ENCODE measurements around the gene EIF6.
"Not testable (repeated sequence)": the region's sequence is repeated elsewhere in the genome, so short reads cannot be mapped to it uniquely, and the experiment has no call there.

The EIF6 gene

GRCh38 chr20:35277531-35278395 lies 6.8 kb downstream of the EIF6 start, which contains the start of gene MMP24OS:
Gene MMP24OS (minus strand): TSS chr20:35278122. CDS start chr20:35277929, 193 bp downstream.
- no peak for DNase-seq

DNA sequence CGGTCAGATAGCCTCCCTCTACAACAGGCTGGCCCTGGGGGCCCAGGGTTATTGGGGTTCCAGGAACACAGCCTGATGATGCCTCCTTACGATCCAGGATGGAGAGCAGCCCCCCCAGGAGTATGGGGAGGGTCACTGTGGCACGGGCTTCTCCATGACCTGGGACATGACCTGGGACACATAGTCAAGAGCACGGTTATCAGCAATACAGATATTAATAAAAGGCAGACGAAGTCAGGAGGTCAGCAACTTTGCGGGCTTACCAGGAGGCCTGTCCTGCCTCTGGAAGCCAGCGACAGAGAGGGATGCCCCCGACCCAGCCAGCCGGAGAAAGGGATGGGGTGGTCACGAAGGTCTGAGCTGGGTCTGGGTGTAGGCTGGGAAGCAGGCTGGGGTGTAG lies 7.4 kb downstream of the EIF6 start:
- no peak for DNase-seq

DNA sequence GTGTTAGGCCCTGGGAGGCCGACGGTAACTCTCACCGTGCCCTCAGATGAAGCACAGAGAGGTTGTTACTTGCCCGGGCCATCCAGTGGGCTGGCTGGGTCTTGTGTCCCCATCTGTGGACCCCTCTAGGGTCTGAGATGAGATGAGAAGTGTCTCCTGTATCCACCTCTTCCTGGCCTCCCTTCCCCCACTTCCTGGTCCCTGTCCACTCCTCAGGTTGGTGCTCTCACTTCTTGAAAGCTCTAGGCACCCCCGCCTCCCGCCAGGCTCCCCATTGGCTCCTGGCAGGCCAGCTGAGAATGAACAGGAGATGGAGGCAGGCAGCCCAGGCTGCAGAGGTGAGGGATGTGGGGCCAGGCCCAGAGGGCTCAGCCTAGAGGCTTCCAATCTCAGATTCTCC lies 8.2 kb downstream of the EIF6 start:
- no peak for DNase-seq

DNA sequence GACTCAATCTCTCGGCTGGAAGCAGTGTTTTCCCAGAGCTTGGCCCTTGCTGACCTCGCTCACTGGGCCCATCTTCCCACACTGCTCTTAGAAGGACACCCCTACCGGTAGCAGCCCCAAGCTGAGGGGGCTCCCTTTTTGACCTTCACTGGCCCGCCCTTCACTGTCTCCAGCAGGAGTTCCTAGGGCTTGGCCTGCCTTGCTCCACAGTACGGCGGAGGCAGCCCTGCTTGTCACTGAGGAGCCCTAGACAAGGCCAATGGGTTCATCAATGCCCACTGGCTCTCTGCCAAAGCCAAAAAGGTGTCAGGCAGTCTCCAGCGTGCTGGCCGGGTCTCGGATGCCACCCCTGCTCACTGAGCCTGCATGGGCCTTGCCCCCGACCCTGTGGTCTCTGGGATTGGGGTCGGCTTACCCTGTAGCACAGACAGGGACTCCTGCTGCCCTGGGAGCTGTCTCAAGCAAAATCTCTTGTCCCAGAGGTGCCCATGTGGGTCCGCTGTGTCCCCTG lies 8.8 kb downstream of the EIF6 start:
- no peak for DNase-seq

DNA sequence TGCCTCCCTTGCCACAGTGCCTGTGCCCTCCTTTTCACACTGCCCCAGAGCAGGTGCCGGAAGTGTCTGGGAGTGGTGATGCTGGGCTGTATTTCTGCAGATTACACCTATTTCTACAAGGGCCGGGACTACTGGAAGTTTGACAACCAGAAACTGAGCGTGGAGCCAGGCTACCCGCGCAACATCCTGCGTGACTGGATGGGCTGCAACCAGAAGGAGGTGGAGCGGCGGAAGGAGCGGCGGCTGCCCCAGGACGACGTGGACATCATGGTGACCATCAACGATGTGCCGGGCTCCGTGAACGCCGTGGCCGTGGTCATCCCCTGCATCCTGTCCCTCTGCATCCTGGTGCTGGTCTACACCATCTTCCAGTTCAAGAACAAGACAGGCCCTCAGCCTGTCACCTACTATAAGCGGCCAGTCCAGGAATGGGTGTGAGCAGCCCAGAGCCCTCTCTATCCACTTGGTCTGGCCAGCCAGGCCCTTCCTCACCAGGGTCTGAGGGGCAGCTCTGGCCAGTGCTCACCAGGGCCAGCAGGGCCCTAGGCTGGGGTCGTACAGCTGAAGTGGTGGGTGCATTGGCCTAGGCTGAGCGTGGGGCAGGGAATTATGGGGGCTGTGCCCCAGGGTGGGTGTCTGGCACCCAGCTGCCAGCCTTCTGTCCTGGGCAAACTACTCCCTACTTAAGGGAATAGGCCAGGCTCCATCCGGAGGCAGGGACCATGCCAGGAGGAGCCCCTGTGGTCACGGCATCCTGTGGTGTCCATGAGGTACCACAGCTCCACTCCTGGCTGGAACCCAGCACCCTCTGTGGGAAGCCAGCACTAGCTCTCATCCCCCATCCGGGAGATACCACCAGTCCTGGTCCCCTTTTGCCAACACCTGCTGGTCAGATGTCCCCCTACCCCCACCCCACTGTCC lies 10.1 kb downstream of the EIF6 start:
- no peak for DNase-seq

- DNase-seq = no peak
Observed at GRCh38 chr20:35273449-35274171, 11.0 kb downstream of the EIF6 start.

GRCh38 chr20:35271904-35272303 lies 12.7 kb downstream of the EIF6 start:
- no peak for DNase-seq

DNA sequence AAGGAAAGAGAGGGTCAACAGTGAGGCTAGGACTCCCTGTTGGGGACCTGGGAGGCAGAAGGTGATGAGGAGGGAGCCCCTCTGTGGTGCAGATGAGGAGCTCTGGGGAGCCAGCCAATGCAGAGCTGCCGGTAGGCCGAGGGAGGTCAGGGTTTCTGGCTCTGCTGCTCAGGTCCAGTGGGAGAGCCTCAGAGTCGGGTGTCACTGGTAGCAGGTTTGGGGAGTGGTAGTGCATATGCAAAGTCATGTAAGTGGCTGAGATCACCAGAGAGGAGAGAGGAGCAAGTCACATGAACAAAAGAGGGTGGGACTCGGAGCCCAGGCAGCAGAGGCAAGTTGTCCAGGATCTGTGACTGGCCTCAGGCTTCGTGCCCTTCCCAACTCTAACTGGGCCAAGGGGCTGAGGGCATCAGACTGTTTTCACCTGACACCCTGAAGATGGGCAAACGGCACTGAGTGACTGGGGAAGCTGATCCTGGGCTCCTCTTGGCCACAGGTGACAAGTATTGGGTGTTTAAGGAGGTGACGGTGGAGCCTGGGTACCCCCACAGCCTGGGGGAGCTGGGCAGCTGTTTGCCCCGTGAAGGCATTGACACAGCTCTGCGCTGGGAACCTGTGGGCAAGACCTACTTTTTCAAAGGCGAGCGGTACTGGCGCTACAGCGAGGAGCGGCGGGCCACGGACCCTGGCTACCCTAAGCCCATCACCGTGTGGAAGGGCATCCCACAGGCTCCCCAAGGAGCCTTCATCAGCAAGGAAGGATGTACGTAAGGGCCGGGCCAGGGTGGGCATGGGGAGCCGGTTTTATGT lies 13.3 kb downstream of the EIF6 start:
- DNase-seq = no peak

GRCh38 chr20:35270021-35270902 lies 14.3 kb downstream of the EIF6 start:
- DNase-seq = no peak

DNA sequence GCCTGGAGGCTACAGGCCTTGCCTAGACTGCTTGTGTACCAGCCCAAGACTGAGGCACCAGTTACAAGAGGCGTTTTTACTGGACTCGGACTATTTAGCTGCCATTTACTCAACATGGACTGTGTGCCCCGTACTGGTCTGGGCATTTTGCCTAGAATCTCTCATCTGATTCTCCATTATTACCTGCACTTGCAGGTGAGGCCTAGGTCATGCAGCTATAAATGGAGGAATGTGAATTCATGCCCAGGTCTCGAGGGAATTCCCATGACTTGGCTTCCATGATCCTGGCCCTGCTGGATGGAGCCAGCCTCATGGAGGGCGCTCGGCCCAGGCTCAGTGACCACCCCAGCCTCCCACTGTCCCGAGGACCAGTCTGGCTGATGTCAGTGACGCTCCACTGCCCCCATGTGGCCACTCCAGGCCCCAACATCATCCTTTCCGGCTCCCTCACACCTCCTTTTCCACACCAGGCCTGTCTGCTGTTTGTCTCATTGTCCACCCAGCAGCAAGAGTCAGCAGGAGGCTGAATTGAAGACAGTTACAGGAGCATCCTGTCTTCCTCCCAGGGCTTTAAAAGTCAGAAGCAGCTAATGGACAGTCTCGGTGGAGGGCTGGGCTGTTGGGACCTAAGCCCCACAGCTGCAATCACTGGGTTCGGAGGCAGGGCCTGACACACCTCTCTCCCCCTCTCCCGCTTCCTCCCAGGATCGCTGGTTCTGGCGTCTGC lies 15.4 kb downstream of the EIF6 start:
- no peak for DNase-seq

DNA sequence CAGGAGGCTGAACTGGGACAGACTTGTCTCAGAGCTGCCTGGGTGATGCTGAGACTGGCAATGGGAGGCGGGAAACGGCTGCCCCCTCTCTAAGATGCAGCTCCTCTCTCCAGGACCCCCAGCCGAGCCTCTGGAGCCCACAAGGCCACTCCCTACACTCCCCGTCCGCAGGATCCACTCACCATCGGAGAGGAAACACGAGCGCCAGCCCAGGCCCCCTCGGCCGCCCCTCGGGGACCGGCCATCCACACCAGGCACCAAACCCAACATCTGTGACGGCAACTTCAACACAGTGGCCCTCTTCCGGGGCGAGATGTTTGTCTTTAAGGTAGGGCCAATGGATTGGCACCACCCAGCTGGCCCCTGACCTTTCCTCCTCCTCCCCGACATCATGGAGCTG lies 17.5 kb downstream of the EIF6 start:
- DNase-seq = no peak

DNA sequence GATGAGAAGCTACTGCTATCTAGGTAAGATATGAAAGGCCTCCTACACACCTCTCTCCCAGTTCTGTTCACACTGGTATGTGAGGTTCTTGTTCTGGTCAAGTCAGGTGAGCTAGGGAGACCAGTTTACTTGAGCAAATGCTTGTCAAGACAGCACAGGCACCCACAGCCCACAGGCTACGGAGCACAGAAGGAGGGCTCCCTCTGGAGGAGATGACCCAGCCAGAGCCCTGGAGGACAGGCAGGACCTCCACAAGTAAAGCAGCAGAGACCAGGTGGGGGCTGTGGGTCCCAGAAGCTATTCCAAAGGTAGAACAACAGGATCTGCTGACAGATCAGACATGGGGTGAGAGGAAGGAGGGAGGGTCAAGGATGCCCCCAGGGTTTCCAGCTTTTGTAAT lies 19.8 kb downstream of the EIF6 start:
- no peak for DNase-seq

GRCh38 chr20:35263532-35264341 lies 20.8 kb downstream of the EIF6 start:
- DNase-seq = no peak

- not testable (repeated sequence) for DNase-seq
Observed at GRCh38 chr20:35262731-35263531, 21.6 kb downstream of the EIF6 start.

GRCh38 chr20:35262321-35262720 lies 22.3 kb downstream of the EIF6 start:
- not testable (repeated sequence) for DNase-seq

- no peak for DNase-seq
Observed at GRCh38 chr20:35260426-35260825, 24.1 kb downstream of the EIF6 start.

DNA sequence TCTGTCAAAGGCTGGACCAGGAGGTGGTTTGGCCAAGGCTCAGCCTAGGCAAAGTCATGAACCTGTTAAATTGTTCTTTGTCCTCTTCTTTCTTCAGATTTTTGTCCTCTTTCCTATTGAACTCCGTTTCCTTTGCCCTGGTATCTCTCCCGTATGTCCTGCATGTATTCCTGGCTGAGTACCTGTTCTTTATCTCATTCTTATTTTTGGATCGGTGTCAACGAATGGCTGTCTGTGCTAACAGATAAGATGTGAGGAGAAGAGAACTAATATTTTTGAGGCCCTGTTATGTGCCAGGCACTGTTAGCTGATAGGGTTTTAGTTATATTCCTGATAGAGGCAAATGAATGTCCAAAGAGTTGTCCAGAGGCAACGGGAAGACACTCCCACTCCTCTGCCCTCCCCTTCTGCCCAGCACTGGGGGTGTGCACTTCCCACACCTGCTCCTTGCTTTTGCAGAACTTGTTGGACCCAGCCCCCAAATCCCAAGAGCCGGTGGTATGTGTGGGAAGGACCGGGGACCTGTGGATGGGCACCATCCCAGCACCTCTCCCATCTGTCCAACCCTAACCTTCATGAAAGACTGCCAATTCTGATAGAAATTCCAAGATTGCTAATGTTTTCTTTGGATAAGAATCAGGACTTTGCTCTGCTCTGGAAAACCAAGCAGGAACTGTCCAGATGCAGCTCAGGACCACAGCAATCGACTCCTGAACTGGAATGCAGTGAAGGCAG lies 27.2 kb downstream of the EIF6 start:
- DNase-seq = no peak

Measured in NCI-H2107 (cell line).